Adrenal gland (tissue), 5 donors: Measurements from ENCODE around the gene NRXN3.

Experiments used
- POLR2A ChIP-seq, 2 donors: fragments of 450-650 bp; IDR thresholded peaks; one replicate each; pipeline ENCODE4 v1.6.1; 2017; ENCODE audit warnings: antibody characterized with exemption in 2 of 2, mild to moderate bottlenecking in 2 of 2, moderate library complexity in 1 of 2
- TF ChIP-seq, protein P1 (sequence below), 6 experiments: fragments of 450-650 bp in 4 of 6; fragments of 200-600 bp in 2 of 6; sonication (generic) in 1 of 6; IDR thresholded peaks; 1 replicate in 5 of 6; 2 replicates in 1 of 6; pipeline versions ENCODE4 v1.5.1 to v1.8.0; 2016 to 2021; ENCODE audit warnings: antibody characterized with exemption in 6 of 6, mild to moderate bottlenecking in 2 of 6, moderate library complexity in 1 of 6
- donor health status: DM: no; HTN: no; CAD: no.

DNA sequence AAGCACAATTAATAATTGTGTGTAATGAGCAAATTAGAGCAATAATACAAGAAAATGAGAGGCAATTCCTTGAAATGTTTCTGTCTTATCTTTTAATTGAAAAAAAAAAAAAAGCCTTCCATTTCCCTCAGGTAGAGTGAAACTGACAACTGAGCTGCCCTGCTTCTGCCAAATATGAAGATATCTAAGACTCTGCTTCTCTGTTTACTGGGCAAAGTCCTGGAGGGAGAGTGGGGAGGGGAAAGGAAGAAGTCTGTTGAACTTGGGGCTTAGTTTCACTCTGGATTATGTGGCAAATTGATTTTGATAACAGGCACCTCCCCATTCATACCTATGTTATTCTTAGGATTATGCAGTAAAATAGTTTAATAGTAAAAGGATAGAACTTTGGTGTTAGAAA, 364.9 kb downstream of the NRXN3 start:
- TF ChIP-seq, protein P1, sequence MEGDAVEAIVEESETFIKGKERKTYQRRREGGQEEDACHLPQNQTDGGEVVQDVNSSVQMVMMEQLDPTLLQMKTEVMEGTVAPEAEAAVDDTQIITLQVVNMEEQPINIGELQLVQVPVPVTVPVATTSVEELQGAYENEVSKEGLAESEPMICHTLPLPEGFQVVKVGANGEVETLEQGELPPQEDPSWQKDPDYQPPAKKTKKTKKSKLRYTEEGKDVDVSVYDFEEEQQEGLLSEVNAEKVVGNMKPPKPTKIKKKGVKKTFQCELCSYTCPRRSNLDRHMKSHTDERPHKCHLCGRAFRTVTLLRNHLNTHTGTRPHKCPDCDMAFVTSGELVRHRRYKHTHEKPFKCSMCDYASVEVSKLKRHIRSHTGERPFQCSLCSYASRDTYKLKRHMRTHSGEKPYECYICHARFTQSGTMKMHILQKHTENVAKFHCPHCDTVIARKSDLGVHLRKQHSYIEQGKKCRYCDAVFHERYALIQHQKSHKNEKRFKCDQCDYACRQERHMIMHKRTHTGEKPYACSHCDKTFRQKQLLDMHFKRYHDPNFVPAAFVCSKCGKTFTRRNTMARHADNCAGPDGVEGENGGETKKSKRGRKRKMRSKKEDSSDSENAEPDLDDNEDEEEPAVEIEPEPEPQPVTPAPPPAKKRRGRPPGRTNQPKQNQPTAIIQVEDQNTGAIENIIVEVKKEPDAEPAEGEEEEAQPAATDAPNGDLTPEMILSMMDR (IDR thresholded peaks at IDR 0.05) = no peak
- TF ChIP-seq POLR2A (IDR thresholded peaks at IDR 0.05) = no peak
